ENCODE results near the gene RACK1. TPM values are rescaled to one million over a fixed set of nuclear protein-coding genes. Genes with fewer than 3 reads are reported as not detected.

Gene RACK1
- total and polyA plus RNA-seq, 2 of the 13 experiments (the other 11 are each of a cell fraction or from before 2014, with no cell fraction given): 2,514 to 6,141 TPM

DNA sequence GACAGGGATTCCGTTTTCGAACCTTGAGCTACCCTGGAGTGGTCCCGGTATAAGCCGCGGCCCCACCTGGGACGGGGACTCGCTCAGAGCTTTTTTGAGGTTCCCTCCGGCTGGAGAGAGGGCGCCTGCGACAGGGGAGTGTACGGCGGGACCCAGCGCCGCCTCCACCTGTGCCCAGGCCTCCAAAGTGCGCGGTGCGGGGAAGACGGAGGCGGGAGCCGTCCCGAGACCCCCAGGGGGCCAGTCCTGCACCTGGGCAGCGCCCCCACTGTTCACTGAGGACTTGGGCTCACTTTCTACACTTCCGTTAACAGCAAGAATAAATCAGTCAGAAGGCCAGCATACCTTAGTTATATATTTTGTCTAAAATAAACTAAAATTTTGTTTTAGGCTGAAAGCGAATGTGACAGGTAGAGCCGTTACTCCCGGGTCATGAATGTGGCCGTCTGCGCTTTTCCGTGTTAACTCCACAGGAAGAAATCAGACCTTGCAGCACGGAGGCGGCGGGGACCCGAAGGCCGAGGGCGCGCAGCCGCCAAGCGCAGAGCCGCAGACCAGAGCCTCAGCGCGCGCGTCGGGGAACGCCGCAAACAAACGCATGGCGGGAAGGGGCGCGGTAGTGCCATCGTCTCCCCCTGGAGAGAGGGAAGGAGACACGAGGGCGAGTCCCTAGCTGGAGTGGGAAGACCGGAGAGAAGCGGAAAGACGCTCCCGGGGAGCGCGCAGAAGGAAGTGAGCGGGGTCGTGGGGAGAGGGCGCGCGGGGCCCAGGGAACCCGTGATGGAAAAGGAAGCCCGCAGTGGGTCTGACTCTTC is 52.8 kb downstream of the RACK1 start (continued):
- TF ChIP-seq, protein P1, sequence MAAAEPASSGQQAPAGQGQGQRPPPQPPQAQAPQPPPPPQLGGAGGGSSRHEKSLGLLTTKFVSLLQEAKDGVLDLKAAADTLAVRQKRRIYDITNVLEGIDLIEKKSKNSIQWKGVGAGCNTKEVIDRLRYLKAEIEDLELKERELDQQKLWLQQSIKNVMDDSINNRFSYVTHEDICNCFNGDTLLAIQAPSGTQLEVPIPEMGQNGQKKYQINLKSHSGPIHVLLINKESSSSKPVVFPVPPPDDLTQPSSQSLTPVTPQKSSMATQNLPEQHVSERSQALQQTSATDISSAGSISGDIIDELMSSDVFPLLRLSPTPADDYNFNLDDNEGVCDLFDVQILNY (CRISPR knock-in tag; conservative IDR thresholded peaks at IDR 0.05): peak; percentile 54; the same call in 1 of the 2 replicates
- TF ChIP-seq EP300 (IDR thresholded peaks at IDR 0.05; ENCODE audit: low read depth in 2 of 2, low read length in 2 of 2) (no peak), EP300 (CRISPR knock-in tag; IDR thresholded peaks at IDR 0.05; ENCODE audit: borderline replicate concordance) (no peak), EED (CRISPR knock-in tag; IDR thresholded peaks at IDR 0.05) (peak; percentile 80; the same call in 1 of the 2 replicates), YEATS2 (CRISPR knock-in tag; IDR thresholded peaks at IDR 0.05; ENCODE audit: borderline replicate concordance) (0 out of 2 replicates have a peak, but pooled peaks have one; percentile 32), ZNF567 (CRISPR knock-in tag; IDR thresholded peaks at IDR 0.05; ENCODE audit: borderline replicate concordance) (0 out of 2 replicates have a peak, but pooled peaks have one; percentile 47), ZNF839 (CRISPR knock-in tag; IDR thresholded peaks at IDR 0.05; ENCODE audit: borderline replicate concordance) (0 out of 2 replicates have a peak, but pooled peaks have one; percentile 25), ZNF143 (CRISPR knock-in tag; IDR thresholded peaks at IDR 0.05) (0 out of 2 replicates have a peak, but pooled peaks have one; percentile 13)
- TF ChIP-seq, protein P2, sequence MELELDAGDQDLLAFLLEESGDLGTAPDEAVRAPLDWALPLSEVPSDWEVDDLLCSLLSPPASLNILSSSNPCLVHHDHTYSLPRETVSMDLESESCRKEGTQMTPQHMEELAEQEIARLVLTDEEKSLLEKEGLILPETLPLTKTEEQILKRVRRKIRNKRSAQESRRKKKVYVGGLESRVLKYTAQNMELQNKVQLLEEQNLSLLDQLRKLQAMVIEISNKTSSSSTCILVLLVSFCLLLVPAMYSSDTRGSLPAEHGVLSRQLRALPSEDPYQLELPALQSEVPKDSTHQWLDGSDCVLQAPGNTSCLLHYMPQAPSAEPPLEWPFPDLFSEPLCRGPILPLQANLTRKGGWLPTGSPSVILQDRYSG (CRISPR knock-in tag; IDR thresholded peaks at IDR 0.05): 0 out of 2 replicates have a peak, but pooled peaks have one; percentile 30
- TF ChIP-seq, protein P3, sequence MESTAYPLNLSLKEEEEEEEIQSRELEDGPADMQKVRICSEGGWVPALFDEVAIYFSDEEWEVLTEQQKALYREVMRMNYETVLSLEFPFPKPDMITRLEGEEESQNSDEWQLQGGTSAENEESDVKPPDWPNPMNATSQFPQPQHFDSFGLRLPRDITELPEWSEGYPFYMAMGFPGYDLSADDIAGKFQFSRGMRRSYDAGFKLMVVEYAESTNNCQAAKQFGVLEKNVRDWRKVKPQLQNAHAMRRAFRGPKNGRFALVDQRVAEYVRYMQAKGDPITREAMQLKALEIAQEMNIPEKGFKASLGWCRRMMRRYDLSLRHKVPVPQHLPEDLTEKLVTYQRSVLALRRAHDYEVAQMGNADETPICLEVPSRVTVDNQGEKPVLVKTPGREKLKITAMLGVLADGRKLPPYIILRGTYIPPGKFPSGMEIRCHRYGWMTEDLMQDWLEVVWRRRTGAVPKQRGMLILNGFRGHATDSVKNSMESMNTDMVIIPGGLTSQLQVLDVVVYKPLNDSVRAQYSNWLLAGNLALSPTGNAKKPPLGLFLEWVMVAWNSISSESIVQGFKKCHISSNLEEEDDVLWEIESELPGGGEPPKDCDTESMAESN (CRISPR knock-in tag; conservative IDR thresholded peaks at IDR 0.05): 0 out of 2 replicates have a peak, but pooled peaks have one; percentile 15

Measured in HepG2 (cell line).